H7 (cell line): ENCODE results near the gene IMPA2. TPM values are rescaled to one million over a fixed set of nuclear protein-coding genes. Genes with fewer than 3 reads are reported as not detected.
A peak's percentile ranks its signal among the peaks of the same experiment; 100 is the strongest.
"Not testable (repeated sequence)": the region's sequence is repeated elsewhere in the genome, so short reads cannot be mapped to it uniquely, and the experiment has no call there.

Source experiments
- DNase-seq: peaks from one replicate; pipeline ENCODE4 v3.0.0; 2012
- H3K27me3 ChIP-seq: 2 replicates; pipeline ENCODE4 v1.6.0; 2011; ENCODE audit warnings: mild to moderate bottlenecking, low read length; ENCODE audit not compliant: control insufficient read depth, insufficient read depth
- H3K36me3 ChIP-seq: replicated peaks from 2 replicates; pipeline ENCODE4 v1.5.1; 2011; ENCODE audit warnings: low read length; ENCODE audit not compliant: control insufficient read depth, insufficient read depth
- H3K4me3 ChIP-seq: 2 replicates; pipeline ENCODE4 v1.5.1; 2011; ENCODE audit warnings: low read depth, mild to moderate bottlenecking, control low read depth, low read length, moderate library complexity; ENCODE audit not compliant: insufficient read depth
- total RNA-seq: library from RNA; depleted of rRNA; stranded (reverse); fragments of >200 nt; shearing (Covaris generic); gene quantifications from 2 replicates; pipeline ENCODE4 v1.2.3, GENCODE V29; 2014; rRNA removed

IMPA2 gene
- total RNA-seq: 161 and 210 TPM in 2 replicates

GRCh38 chr18:11981192-11981542 is at the start of gene IMPA2:
Gene IMPA2 (plus strand): TSS chr18:11981507. CDS start chr18:11981670, 163 bp downstream.
- Histone ChIP-seq H3K36me3 (no peaks in the 10 kb centered on the region; the same call in none of the 2 replicates), H3K27me3 (no peaks in the 10 kb centered on the region), H3K4me3 (peak within 1 kb of the TSS; percentile 87)
- no peak for DNase-seq

DNA sequence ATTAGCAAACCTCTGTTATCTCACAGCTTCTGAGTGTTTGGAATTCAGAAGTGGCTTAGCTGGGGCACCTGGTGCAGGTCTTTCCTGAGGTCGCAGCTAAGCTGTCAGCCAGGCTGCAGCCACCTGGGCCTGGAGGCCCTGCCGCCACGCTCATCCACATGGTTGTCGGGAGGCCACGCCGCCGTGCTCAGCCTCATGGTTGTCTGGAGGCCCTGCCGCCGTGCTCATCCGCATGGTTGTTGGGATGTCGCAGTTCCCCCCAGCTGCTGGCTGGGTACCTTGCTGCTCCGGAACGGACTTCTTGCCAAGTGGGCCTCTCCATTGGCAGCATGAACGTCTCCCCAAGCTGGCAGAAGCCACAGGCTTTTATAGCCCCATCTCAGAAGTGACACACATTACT is 48.9 kb upstream of the IMPA2 start:
- Histone ChIP-seq H3K4me3 (no peak overlapping the region), H3K27me3 (no peaks in the 10 kb centered on the region), H3K36me3 (no peaks in the 10 kb centered on the region)
- no peak for DNase-seq

DNA sequence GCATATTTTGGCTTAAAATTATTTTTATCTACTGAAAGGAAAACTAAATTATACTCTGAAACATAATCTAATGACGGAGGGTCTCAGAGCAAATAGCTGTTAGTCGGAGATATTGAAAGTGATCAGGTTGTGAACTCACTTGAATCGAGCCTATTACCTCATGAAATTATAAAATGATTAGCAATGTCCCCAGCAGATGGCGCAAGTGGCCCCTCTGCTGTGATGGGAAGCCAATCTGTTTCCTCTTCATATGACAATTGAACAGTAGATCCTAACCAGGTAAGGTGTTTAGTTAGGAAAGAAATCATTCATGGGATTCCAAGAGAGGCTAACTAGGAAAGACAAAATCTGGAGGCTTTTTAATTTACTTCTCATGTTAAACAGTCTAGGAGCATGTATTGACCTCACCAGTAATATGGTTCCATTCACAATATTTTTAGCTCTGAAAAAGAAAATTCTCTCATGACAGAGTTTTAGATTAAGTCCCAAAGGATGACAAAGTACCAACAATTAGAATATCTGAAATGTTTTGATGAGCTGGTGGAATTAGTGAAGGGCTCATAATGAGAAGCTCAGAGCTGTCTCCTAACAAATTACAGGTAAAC is 43.3 kb upstream of the IMPA2 start:
- H3K4me3 ChIP-seq: no peak overlapping the region
- peak; percentile 82 for DNase-seq
- H3K36me3 ChIP-seq: no peaks in the 10 kb centered on the region
- H3K27me3 ChIP-seq: no peaks in the 10 kb centered on the region

GRCh38 chr18:11940956-11941355 is 40.4 kb upstream of the IMPA2 start:
- H3K4me3 ChIP-seq: no peak overlapping the region

GRCh38 chr18:11943551-11943950 is 37.8 kb upstream of the IMPA2 start:
- DNase-seq: no peak
- H3K27me3 ChIP-seq: no peaks in the 10 kb centered on the region
- H3K4me3 ChIP-seq: no peak overlapping the region
- no peaks in the 10 kb centered on the region for H3K36me3 ChIP-seq

More at GRCh38 chr18:11940956-11941355, 40.4 kb upstream of the IMPA2 start:
- Histone ChIP-seq H3K27me3 (no peaks in the 10 kb centered on the region), H3K36me3 (no peaks in the 10 kb centered on the region)
- DNase-seq: no peak

- Histone ChIP-seq H3K36me3 (no peaks in the 10 kb centered on the region), H3K27me3 (no peaks in the 10 kb centered on the region), H3K4me3 (no peak overlapping the region)
- DNase-seq: no peak
Measured at GRCh38 chr18:11944252-11944651, 37.1 kb upstream of the IMPA2 start.

GRCh38 chr18:11944786-11945185 is 36.5 kb upstream of the IMPA2 start:
- DNase-seq: no peak
- no peaks in the 10 kb centered on the region for H3K36me3 ChIP-seq
- H3K27me3 ChIP-seq: no peaks in the 10 kb centered on the region
- H3K4me3 ChIP-seq: no peak overlapping the region

DNA sequence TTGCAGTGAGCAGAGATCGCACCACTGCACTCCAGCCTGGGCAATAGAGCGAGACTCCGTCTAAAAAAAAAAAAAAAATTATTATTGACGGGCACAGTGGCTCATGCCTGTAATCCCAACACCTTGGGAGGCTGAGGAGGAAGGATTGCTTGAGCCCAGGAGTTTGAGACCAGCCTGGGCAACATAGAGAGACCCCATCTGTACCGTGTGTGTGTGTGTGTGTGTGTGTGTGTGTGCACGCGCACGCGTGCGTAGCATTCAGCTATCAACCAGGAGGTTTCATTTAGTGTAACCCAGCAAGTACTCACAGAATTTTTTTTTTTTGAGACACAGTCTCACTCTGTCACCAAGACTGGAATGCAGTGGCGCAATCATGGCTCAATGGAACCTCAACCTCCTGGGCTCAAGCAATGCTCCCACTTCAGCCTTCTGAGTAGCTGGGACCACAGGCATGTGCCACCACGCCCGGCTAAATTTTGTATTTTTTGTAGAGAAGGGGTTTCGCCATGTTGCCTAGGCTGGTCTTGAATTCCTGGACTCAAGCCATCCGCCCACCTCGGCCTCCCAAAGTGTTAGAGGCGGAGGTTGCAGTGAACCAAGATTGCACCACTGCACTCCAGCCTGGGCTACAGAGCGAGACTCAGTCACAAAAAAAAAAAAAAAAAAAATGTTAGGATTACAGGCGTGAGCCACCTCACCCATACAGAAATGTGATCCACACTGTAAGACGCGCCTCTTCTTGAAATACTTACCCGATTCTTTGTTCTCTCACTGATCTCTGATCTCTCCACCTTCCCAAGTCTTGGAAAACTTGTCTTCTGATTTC is 35.3 kb upstream of the IMPA2 start:
- H3K27me3 ChIP-seq, H3K36me3 ChIP-seq, H3K4me3 ChIP-seq, DNase-seq: not testable (repeated sequence)

DNA sequence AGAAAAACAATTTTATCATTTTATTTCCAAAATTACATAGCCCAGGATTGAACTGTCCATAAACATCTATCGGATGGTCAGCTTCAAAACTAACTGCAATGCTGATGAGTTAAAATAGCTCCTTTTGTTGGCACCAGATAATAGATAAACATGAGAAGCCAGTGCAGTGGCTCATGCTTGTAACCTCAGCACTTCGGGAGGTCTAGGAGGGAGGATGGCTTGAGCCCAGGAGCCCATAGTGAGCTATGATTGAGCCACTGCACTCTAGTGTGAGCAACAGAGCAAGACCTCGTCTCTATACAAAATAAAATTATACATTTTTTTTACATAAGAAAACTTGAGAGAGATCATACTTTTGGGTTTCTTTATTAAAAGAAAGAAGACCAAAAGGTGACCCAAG is 34.6 kb upstream of the IMPA2 start:
- no peak overlapping the region for H3K4me3 ChIP-seq
- no peaks in the 10 kb centered on the region for H3K36me3 ChIP-seq
- no peak for DNase-seq
- H3K27me3 ChIP-seq: no peaks in the 10 kb centered on the region

DNA sequence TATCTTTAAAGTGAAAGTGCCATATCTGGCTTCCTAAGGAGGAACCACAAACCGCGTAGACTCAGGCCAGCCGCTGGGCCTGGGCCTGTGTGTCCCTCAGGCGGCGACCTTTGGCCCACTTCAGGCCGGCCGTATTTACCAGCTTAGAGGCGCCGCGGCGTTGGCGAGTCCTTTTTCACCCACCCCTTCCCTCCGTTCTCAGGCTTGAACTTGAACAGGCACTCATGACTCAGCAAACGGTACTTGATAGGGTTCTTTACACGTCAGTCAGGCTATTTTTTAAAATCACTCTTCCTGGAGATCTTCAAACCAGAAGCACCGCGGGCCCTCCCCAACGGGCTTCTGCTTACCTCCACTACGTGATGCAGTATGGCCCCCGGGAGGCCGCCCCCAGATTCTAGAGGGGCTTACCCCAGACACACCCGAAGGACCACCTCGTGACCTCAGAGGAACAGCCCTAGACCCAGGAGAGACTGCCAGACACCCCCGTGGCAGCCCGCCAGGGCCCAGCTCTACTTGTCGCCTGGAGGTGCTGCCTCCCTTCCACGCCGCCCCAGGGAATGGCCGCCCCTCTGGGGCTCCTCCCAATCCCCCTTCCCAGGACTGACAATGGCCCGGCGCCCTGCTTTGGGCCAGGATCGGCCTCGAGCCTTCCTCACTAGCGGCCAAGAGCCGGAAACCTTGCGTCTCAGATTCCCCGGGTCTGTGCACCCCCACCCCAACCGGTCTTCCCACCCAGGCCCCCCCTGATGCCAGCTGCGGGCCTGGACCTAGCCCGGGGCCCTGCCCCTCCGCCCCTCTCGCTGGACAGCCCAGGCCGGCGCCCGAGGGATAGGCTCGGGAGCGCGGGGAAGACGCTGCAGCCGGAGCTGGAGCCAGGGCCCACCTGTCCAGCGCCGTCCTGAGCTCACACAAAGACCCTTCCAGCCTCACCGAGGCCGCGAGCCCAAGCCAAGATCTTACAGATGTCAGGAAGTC is 33.8 kb upstream of the IMPA2 start:
- Histone ChIP-seq H3K27me3 (no peaks in the 10 kb centered on the region), H3K4me3 (peak overlapping the region; percentile 50), H3K36me3 (no peaks in the 10 kb centered on the region)
- peak; percentile 79 for DNase-seq

- Histone ChIP-seq H3K27me3 (no peaks in the 10 kb centered on the region), H3K4me3 (no peak overlapping the region), H3K36me3 (no peaks in the 10 kb centered on the region)
- DNase-seq: no peak
Measured at GRCh38 chr18:11948852-11949523, 32.3 kb upstream of the IMPA2 start.

- Histone ChIP-seq H3K27me3 (no peaks in the 10 kb centered on the region), H3K4me3 (no peak overlapping the region), H3K36me3 (no peaks in the 10 kb centered on the region)
- no peak for DNase-seq
Measured at GRCh38 chr18:11950824-11951223, 30.5 kb upstream of the IMPA2 start.

DNA sequence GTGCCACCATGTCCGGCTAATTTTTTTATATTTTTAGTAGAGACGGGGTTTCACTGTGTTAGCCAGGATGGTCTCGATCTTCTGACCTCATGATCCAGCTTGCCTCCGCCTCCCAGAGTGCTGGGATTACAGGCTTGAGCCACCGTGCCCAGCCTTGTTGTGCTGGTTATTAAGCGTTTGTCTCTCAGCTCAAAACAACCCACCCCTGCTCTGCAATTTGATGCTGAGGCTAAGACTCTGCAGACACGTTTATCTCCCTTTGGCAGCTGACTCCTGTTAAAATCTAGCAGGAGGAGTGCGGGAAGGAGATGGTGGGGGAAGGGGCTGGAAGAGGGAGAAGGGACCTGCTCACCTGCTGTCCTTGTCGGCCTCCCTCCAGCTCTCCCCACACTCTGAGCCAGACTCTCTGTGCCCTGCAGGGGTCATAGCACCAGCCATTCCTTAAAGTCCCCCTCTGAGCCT is 29.9 kb upstream of the IMPA2 start:
- DNase-seq: no peak
- H3K36me3 ChIP-seq: no peaks in the 10 kb centered on the region
- no peak overlapping the region for H3K4me3 ChIP-seq
- H3K27me3 ChIP-seq: no peaks in the 10 kb centered on the region

DNA sequence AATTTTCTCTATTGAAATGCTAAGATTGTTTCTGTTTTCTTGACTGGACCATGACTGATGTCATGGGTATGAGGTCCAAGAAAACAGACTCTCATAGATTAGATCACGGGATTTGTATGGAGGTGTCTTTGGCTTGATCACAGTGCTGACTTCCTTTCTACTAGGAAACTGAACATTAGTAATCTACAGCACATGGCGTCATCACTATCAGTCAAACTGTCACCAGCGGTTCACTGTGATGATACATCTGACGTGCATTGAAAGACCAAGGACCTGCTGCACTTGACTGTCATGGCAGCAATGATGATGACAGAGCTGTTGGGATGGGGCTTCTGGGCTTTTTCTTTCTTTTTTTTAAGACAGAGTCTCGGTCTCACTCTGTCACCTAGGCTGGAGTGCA is 28.2 kb upstream of the IMPA2 start:
- no peaks in the 10 kb centered on the region for H3K36me3 ChIP-seq
- H3K4me3 ChIP-seq: no peak overlapping the region
- no peak for DNase-seq
- no peaks in the 10 kb centered on the region for H3K27me3 ChIP-seq
